H9 (cell line): ENCODE data around the gene WNT9A. TPM values are rescaled to one million over a fixed set of nuclear protein-coding genes. Genes with fewer than 3 reads are reported as not detected.

Source experiments
- DNase-seq: peaks from one replicate; pipeline ENCODE4 v3.0.0-alpha.2; 2017
- H2AFZ ChIP-seq: one replicate; pipeline ENCODE4 v1.6.1; 2013; ENCODE audit warnings: mild to moderate bottlenecking, low read length, control low read depth, moderate library complexity
- H2AK5ac ChIP-seq: 2 replicates; pipeline ENCODE4 v1.6.1; 2013; ENCODE audit warnings: low read length, control low read depth, mixed read lengths; ENCODE audit not compliant: insufficient read length
- H2BK120ac ChIP-seq: one replicate; pipeline ENCODE4 v1.6.1; 2013; ENCODE audit warnings: low read depth, mild to moderate bottlenecking, low read length, control low read depth, inconsistent platforms; ENCODE audit not compliant: poor library complexity, severe bottlenecking
- H2BK12ac ChIP-seq: 2 replicates; pipeline ENCODE4 v1.6.1; 2013; ENCODE audit warnings: low read length, control low read depth, mixed read lengths, low read depth; ENCODE audit not compliant: insufficient read length
- H2BK15ac ChIP-seq: 2 replicates; pipeline ENCODE4 v1.6.1; 2013; ENCODE audit warnings: low read depth, low read length, control low read depth
- H2BK20ac ChIP-seq: one replicate; pipeline ENCODE4 v1.6.1; 2013; ENCODE audit warnings: low read depth, mild to moderate bottlenecking, low read length, control low read depth, inconsistent platforms; ENCODE audit not compliant: poor library complexity, severe bottlenecking
- H2BK5ac ChIP-seq: 2 replicates; pipeline ENCODE4 v1.6.1; 2013; ENCODE audit warnings: low read length, control low read depth, mixed read lengths; ENCODE audit not compliant: insufficient read length
- H3K14ac ChIP-seq: 2 replicates; pipeline ENCODE4 v1.6.1; 2013; ENCODE audit warnings: low read length, control low read depth; ENCODE audit not compliant: insufficient read depth
- H3K18ac ChIP-seq: 2 replicates; pipeline ENCODE4 v1.6.1; 2013; ENCODE audit warnings: low read depth, mild to moderate bottlenecking, mixed read lengths, low read length, control low read depth; ENCODE audit not compliant: insufficient read length
- H3K23ac ChIP-seq: 2 replicates; pipeline ENCODE4 v1.6.1; 2013; ENCODE audit warnings: low read length, control low read depth, mixed read lengths, low read depth; ENCODE audit not compliant: insufficient read length
- H3K23me2 ChIP-seq: 2 replicates; pipeline ENCODE4 v1.6.1; 2013; ENCODE audit warnings: low read depth, mild to moderate bottlenecking, mixed read lengths, low read length, control low read depth; ENCODE audit not compliant: insufficient read length, poor library complexity, severe bottlenecking
- H3K27ac ChIP-seq: 2 replicates; pipeline ENCODE4 v1.5.1; 2013; ENCODE audit warnings: low read length, control low read depth, mixed read lengths, low read depth; ENCODE audit not compliant: insufficient read length
- H3K27me3 ChIP-seq: 2 replicates; pipeline ENCODE4 v1.6.1; 2013; ENCODE audit warnings: low read length, control low read depth, inconsistent platforms; ENCODE audit not compliant: insufficient read depth
- H3K4ac ChIP-seq: 2 replicates; pipeline ENCODE4 v1.6.1; 2013; ENCODE audit warnings: low read depth, mild to moderate bottlenecking, control low read depth, inconsistent platforms, low read length, moderate library complexity
- H3K4me1 ChIP-seq: 2 replicates; pipeline ENCODE4 v1.6.1; 2013; ENCODE audit warnings: low read length, control low read depth, inconsistent platforms; ENCODE audit not compliant: insufficient read depth
- H3K4me2 ChIP-seq: 2 replicates; pipeline ENCODE4 v1.6.1; 2013; ENCODE audit warnings: low read length, control low read depth, mixed read lengths; ENCODE audit not compliant: insufficient read length, insufficient read depth
- H3K56ac ChIP-seq: 2 replicates; pipeline ENCODE4 v1.6.1; 2013; ENCODE audit warnings: low read depth, mild to moderate bottlenecking, mixed read lengths, low read length, control low read depth; ENCODE audit not compliant: insufficient read length
- H3K79me1 ChIP-seq: 2 replicates; pipeline ENCODE4 v1.6.1; 2013; ENCODE audit warnings: low read depth, mild to moderate bottlenecking, moderate library complexity, low read length, control low read depth, inconsistent platforms; ENCODE audit not compliant: insufficient read depth, poor library complexity, severe bottlenecking
- H3K79me2 ChIP-seq: 2 replicates; pipeline ENCODE4 v1.6.1; 2013; ENCODE audit warnings: low read length, control low read depth, inconsistent platforms; ENCODE audit not compliant: insufficient read depth
- H3K9ac ChIP-seq: 2 replicates; pipeline ENCODE4 v1.6.1; 2013; ENCODE audit warnings: low read length, control low read depth, mixed read lengths; ENCODE audit not compliant: insufficient read length; ENCODE audit errors: extremely low read depth
- H3K9me3 ChIP-seq: one replicate; pipeline ENCODE4 v1.6.1; 2013; ENCODE audit warnings: low read depth, low read length, inconsistent platforms; ENCODE audit not compliant: control insufficient read depth
- H3T11ph ChIP-seq: one replicate; pipeline ENCODE4 v1.6.1; 2013; ENCODE audit warnings: mild to moderate bottlenecking, low read length, control low read depth, inconsistent platforms
- H4K20me1 ChIP-seq: one replicate; pipeline ENCODE4 v1.6.1; 2013; ENCODE audit not compliant: control insufficient read depth, insufficient read length, insufficient read depth
- H4K5ac ChIP-seq: 2 replicates; pipeline ENCODE4 v1.6.1; 2013; ENCODE audit warnings: low read depth, mild to moderate bottlenecking, mixed read lengths, low read length, control low read depth; ENCODE audit not compliant: insufficient read length
- H4K8ac ChIP-seq: replicated peaks from 2 replicates; pipeline ENCODE4 v1.6.1; 2013; ENCODE audit warnings: low read length, control low read depth, mixed read lengths, low read depth; ENCODE audit not compliant: insufficient read length
- H4K91ac ChIP-seq: 2 replicates; pipeline ENCODE4 v1.6.1; 2013; ENCODE audit warnings: low read depth, mild to moderate bottlenecking, moderate library complexity, mixed read lengths, low read length, control low read depth; ENCODE audit not compliant: insufficient read length
- H3K27ac Mint-ChIP-seq, 3 experiments: 2 replicates in 2 of 3; 3 replicates in 1 of 3; pipeline ENCODE4 v1.8.0; 2020 to 2021; ENCODE audit warnings: mixed read lengths in 3 of 3, mild to moderate bottlenecking in 1 of 3, moderate library complexity in 1 of 3
- H3K27me3 Mint-ChIP-seq: 2 replicates; pipeline ENCODE4 v1.8.0; 2021; ENCODE audit warnings: low read depth, mild to moderate bottlenecking, moderate library complexity, mixed read lengths
- H3K36me3 Mint-ChIP-seq, 3 experiments: 2 replicates in 2 of 3; 3 replicates in 1 of 3; pipeline ENCODE4 v1.8.0; 2020 to 2021; ENCODE audit warnings: low read depth in 3 of 3, mixed read lengths in 3 of 3; ENCODE audit not compliant: insufficient read depth in 1 of 3
- H3K4me1 Mint-ChIP-seq, 2 experiments: 2 replicates each; pipeline ENCODE4 v1.8.0; 2020; ENCODE audit warnings: mixed read lengths in 2 of 2
- H3K4me3 Mint-ChIP-seq, 2 experiments: 2 replicates in 1 of 2; 3 replicates in 1 of 2; pipeline ENCODE4 v1.8.0; 2020 to 2021; ENCODE audit warnings: mild to moderate bottlenecking in 2 of 2, mixed read lengths in 2 of 2, moderate library complexity in 1 of 2
- H3K9me3 Mint-ChIP-seq, 2 experiments: 2 replicates in 1 of 2; 3 replicates in 1 of 2; pipeline ENCODE4 v1.8.0; 2020; ENCODE audit warnings: mild to moderate bottlenecking in 2 of 2, mixed read lengths in 2 of 2, moderate library complexity in 1 of 2
- WGBS: extraction: QIAGEN DNeasy Blood & Tissue Kit; methylation state at CpG from one replicate; pipeline ENCODE4 v1.1.7; 2013; ENCODE audit warnings: missing lambda C conversion rate, low lambda C conversion rate, mixed read lengths; ENCODE audit not compliant: insufficient read length; ENCODE audit errors: extremely low coverage; 5-methylcytosine and 5-hydroxymethylcytosine counted together
- total RNA-seq: library from RNA; stranded (reverse); gene quantifications from 2 replicates; pipeline ENCODE4 v1.2.1, GENCODE V29; 2021
- TF ChIP-seq, protein P1 (sequence below): fragments of 200-600 bp; sonication (generic); conservative IDR thresholded peaks from 3 replicates; pipeline ENCODE4 v1.8.0; 2021; ENCODE audit warnings: antibody characterized with exemption, mild to moderate bottlenecking

WNT9A gene
- total RNA-seq, 1 experiment from 2014 or later = 0.77 TPM

DNA sequence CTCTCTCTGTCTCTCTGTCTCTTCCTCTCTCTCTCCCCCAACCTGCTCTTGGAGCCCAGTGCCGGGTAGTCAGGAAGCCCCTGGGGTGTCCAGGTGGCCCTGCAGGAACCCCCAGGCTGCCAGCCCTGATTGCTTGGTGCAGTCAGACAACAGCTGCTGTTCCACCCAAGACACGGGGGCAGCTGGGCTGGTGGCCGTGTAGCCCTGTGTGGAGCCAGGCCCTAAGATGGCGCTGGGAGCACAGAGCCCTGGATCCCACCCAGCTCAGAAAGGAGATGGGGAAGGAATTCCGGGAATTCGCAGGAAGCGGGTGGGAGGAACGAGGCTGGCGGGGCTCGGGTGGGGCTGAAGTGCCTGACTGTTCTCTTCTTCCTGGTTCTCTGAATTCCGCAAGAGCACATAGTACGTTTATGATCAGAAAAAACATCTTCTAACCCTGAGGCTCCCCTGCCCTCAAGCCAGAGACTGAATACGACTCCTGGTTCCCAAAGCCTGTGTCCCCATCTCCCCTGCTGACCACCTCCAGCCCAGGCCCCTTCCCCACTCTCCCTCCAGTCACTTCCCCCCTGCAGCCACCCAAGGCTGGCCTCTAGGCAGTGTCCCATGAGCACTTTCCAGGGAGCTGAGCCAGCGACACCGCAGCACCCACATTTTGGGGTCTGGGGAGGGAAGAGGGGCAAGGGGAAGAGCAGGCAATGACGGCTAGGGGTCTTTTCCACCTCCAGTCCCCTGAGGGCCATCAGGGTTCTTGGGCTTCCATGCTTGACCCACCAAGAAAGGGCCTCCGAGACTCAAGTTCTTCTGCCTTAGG, 55.0 kb downstream of the WNT9A start:
- Histone ChIP-seq H4K91ac (no peak overlapping the region), H3K79me1 (no peaks in the 10 kb centered on the region), H2BK120ac (peak overlapping the region; percentile 44), H4K20me1 (no peaks in the 10 kb centered on the region), H3K27ac (no peak overlapping the region), H2BK12ac (no peak overlapping the region), H3K23me2 (no peaks in the 10 kb centered on the region), H3K4ac (no peak overlapping the region), H3K9me3 (no peaks in the 10 kb centered on the region), H3K4me2 (no peak overlapping the region), H3K18ac (peak overlapping the region; percentile 0), H3K9ac (no peak overlapping the region), H2BK20ac (no peak overlapping the region), H3K27me3 (no peaks in the 10 kb centered on the region), H3K79me2 (no peaks in the 10 kb centered on the region), H3K4me1 (no peaks in the 10 kb centered on the region), H2BK15ac (no peak overlapping the region), H2AFZ (no peak overlapping the region), H4K8ac (no peak overlapping the region), H3K23ac (no peak overlapping the region), H4K5ac (no peak overlapping the region), H3K14ac (no peak overlapping the region), H3K56ac (no peak overlapping the region), H2BK5ac (no peak overlapping the region), H3T11ph (no peak overlapping the region), H2AK5ac (no peak overlapping the region)
- Mint-ChIP-seq H3K4me1 (peaks cover 11 to 23% of the 10 kb centered on the region in 2 experiments), H3K27me3 (no peaks in the 10 kb centered on the region), H3K27ac (peak overlapping the region in 1 of 3 experiments; percentile 65; a peak in 2 of 7 replicates), H3K36me3 (no peaks in the 10 kb centered on the region), H3K4me3 (peak overlapping the region in 1 of 2 experiments; percentile 12; a peak in 1 of 5 replicates), H3K9me3 (no peaks in the 10 kb centered on the region)
- peak; percentile 53 for DNase-seq
- TF ChIP-seq, protein P1, sequence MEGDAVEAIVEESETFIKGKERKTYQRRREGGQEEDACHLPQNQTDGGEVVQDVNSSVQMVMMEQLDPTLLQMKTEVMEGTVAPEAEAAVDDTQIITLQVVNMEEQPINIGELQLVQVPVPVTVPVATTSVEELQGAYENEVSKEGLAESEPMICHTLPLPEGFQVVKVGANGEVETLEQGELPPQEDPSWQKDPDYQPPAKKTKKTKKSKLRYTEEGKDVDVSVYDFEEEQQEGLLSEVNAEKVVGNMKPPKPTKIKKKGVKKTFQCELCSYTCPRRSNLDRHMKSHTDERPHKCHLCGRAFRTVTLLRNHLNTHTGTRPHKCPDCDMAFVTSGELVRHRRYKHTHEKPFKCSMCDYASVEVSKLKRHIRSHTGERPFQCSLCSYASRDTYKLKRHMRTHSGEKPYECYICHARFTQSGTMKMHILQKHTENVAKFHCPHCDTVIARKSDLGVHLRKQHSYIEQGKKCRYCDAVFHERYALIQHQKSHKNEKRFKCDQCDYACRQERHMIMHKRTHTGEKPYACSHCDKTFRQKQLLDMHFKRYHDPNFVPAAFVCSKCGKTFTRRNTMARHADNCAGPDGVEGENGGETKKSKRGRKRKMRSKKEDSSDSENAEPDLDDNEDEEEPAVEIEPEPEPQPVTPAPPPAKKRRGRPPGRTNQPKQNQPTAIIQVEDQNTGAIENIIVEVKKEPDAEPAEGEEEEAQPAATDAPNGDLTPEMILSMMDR = no peak
- no CpG with 5 or more reads among the region's 17 CpGs for WGBS
